Amniotic stem cell (primary cell): ENCODE data around the gene EDC4.

Source experiments
- DNase-seq: peaks from one replicate; lab custom pipeline; 2025; lab: John Stamatoyannopoulos, UW

Gene EDC4

DNA sequence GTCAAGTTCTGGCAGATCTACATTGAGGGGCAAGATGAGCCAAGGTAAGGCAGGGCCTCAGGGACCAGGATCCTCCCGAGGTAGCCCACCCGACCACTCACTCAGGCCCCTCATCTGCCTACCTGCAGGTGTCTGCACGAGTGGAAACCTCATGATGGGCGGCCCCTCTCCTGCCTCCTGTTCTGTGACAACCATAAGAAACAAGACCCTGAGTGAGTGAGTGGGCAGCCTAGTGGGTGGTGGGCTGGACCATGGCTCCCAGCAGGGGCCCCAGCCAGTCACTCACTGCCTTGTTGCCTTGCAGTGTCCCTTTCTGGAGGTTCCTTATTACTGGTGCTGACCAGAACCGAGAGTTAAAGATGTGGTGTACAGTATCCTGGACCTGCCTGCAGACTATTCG is 5.4 kb downstream of the EDC4 start:
- DNase-seq: no peak

DNA sequence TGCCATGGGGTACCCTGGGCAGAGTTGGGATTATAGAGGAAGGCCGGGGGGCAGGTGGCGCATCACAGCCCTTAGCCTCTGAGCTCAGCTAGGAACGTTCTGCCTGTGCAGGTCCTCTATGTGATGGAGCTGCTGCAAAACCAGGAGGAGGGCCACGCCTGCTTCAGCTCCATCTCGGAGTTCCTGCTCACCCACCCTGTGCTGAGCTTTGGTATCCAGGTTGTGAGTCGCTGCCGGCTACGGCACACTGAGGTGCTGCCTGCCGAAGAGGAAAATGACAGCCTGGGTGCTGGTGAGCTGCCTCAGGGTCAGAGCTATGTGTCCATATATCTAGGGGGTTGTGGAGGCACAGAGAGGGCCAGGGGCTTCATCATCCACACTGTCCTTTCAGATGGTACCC is 6.0 kb downstream of the EDC4 start:
- DNase-seq: no peak

DNA sequence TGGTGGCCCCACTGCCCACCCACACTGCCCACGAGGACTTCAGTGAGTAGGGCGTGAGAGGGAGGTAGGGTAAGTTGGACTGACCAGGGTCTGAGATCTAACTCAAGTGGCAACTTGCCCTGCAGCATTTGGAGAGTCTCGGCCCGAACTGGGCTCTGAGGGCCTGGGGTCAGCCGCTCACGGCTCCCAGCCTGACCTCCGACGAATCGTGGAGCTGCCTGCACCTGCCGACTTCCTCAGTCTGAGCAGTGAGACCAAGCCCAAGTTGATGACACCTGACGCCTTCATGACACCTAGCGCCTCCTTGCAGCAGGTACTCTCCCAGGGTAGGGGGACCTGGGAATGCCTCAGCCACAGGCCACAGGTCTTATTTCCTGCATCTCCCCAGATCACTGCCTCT is 6.6 kb downstream of the EDC4 start:
- no peak for DNase-seq

DNA sequence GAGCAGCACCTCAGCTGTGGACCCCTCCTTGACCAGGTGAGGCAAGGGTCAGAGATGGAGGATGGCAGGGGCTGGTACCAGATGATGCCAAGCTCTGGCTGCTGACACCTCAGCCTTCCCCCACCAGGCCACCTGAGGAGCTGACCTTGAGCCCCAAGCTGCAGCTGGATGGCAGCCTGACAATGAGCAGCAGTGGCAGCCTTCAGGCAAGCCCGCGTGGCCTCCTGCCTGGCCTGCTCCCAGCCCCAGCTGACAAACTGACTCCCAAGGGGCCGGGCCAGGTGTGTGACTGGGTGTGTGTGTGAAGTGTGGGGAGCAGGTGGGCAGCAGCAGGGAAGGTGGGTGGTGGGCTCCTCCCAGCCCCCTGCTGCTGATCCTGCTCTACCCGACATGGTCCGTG is 7.1 kb downstream of the EDC4 start:
- DNase-seq: no peak

DNA sequence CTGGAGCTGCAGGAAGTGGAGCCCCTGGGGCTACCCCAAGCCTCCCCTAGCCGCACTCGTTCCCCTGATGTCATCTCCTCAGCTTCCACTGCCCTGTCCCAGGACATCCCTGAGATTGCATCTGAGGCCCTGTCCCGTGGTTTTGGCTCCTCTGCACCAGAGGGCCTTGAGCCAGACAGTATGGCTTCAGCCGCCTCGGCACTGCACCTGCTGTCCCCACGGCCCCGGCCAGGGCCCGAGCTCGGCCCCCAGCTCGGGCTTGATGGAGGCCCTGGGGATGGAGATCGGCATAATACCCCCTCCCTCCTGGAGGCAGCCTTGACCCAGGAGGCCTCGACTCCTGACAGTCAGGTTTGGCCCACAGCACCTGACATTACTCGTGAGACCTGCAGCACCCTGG is 7.7 kb downstream of the EDC4 start:
- DNase-seq: no peak

DNA sequence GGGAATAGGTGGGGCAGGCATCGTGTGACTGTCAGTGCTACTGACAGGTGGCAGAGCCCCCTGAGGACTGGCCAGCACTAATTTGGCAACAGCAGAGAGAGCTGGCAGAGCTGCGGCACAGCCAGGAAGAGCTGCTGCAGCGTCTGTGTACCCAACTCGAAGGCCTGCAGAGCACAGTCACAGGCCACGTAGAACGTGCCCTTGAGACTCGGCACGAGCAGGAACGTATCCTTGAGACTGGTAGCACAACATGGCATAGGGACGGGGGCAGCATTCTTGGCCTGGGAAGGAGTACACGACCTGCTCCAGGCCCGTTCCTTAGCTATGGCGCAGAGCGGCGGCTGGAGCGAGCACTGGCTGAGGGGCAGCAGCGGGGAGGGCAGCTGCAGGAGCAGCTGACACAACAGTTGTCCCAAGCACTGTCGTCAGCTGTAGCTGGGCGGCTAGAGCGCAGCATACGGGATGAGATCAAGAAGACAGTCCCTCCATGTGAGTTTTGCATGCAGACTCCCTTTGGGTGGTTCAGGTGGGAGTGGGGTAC is 8.8 kb downstream of the EDC4 start:
- DNase-seq: no peak

DNA sequence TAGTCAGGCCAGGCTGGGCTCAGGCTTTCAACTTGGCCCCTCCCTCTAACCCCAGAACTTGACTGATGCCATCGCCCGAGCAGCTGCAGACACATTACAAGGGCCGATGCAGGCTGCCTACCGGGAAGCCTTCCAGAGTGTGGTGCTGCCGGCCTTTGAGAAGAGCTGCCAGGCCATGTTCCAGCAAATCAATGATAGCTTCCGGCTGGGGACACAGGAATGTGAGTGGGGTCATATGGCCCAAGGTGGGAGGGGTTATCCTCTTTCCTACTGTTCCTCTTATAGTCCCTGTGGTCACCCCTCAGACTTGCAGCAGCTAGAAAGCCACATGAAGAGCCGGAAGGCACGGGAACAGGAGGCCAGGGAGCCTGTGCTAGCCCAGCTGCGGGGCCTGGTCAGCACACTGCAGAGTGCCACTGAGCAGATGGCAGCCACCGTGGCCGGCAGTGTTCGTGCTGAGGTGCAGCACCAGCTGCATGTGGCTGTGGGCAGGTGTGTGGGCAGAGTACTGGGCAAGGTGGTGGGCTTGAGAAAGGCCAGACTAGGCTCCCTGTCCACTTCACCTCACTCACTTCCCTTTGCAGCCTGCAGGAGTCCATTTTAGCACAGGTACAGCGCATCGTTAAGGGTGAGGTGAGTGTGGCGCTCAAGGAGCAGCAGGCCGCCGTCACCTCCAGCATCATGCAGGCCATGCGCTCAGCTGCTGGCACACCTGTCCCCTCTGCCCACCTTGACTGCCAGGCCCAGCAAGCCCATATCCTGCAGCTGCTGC is 9.7 kb downstream of the EDC4 start:
- DNase-seq: no peak

DNA sequence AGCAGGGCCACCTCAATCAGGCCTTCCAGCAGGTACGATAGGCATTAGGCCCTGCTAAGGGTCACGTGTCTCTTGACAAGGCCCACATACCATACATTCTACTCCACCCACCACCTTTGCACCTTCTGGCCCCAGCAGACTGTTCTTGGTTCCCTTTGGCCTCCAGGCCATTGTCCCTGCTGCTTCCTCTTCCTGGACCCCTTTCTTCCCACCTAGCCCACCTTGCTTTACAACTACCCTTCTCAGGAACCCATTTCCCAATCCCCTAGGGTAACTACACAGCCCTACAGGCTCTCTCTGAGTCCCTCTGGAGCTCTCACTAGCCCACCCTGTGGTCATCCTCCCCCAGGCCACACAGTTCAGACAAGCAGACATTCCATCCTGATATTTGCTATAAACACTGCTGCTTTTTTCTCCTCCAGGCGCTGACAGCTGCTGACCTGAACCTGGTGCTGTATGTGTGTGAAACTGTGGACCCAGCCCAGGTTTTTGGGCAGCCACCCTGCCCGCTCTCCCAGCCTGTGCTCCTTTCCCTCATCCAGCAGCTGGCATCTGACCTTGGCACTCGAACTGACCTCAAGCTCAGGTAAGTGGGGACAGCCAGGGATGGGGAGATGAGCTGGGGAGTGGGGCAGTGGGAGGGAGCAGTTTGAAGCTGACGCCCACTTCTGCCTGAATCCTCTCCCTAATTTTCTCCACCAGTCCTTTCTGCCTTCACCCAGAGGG is 10.5 kb downstream of the EDC4 start:
- DNase-seq: no peak

DNA sequence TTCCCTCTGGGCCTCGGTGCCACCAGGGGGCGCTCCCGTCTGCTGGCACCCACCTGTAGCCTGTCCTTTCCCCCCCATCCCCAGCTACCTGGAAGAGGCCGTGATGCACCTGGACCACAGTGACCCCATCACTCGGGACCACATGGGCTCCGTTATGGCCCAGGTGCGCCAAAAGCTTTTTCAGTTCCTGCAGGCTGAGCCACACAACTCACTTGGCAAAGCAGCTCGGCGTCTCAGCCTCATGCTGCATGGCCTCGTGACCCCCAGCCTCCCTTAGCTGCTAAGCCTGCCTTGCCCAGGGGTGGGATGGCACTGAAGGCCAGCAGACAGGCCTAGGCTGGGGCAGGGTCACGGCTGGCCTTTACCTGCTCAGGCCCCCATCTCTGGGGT is 11.0 kb downstream of the EDC4 start:
- DNase-seq: no peak

DNA sequence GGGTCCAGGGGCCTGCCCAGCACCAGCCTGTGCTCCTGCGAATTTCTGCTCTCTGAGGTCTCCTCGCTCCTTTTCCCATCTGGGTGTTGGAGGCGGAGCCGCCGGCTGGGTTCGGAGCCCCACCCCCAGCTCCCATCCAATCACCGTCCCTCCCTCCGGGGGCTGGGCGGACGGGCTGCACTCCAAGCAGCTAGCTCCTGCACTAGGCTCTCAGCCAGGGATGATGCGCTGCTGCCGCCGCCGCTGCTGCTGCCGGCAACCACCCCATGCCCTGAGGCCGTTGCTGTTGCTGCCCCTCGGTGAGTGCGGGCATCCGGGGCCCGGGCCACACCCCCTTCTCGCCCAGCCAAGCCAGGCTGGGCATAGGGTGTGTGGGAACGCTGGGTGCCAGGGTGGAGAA is 11.8 kb downstream of the EDC4 start, which contains the start of gene NRN1L:
TSS of gene NRN1L (plus strand) at position 202 of the 400 bp plus-strand sequence. CDS start at position 221, 19 bp downstream.
- peak; percentile 49 for DNase-seq

DNA sequence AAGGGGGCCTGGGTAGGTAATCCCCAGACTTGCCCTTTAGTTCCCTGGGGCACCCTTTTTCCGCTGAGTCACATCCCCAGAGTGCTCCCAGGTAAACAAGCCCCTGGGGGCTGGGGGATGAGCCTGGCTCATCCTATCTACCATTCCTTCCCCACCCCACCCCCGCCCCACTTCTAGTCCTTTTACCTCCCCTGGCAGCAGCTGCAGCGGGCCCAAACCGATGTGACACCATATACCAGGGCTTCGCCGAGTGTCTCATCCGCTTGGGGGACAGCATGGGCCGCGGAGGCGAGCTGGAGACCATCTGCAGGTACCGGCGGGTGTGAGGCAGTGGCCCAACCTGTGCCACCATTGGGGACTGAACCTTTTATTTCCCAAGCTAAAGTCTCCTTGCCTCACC is 12.7 kb downstream of the EDC4 start:
- DNase-seq: no peak

DNA sequence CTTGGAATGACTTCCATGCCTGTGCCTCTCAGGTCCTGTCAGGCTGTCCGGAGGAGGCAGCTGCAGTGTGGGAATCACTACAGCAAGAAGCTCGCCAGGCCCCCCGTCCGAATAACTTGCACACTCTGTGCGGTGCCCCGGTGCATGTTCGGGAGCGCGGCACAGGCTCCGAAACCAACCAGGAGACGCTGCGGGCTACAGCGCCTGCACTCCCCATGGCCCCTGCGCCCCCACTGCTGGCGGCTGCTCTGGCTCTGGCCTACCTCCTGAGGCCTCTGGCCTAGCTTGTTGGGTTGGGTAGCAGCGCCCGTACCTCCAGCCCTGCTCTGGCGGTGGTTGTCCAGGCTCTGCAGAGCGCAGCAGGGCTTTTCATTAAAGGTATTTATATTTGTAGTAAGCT is 13.1 kb downstream of the EDC4 start:
- DNase-seq: no peak

DNA sequence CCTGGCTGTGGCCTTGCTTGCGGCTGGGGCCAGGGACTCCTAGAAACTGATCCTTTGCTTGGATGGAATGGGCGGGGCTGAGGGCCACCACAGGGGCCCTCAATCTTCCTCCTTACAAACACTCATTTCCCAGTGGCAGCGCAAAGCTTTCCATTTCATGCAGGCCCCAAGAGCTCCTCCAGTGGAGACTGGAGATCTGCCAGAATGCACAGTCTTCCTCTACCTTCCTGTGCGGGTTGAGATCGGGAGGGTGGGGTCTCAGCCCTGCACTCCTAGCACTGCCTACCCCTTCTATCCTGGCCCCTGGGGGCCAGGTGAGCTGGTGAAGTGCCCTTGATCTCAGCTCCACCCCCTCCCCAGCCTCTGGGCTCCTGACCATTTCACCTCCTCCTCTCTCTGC is 13.5 kb downstream of the EDC4 start:
- no peak for DNase-seq

DNA sequence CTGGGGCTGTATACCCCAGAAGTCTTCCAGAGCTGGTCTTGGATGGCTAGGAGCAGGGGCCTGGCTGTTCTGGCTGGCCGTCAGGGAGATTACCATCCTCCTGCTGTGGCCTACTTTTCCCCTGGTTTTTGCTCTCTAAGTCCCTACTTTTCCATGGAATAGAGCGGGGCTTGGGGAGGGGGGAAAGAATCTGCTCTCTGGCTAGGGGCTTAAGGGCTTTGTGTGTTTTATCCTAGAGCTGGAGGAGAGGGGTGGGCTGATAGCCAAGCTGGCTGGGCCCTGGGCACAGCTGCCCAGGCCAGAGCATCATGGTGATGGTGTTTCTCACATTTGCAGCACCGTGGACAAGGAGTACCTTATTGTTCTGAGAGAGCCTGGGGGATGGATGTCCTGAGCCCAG is 15.5 kb downstream of the EDC4 start:
- no peak for DNase-seq

DNA sequence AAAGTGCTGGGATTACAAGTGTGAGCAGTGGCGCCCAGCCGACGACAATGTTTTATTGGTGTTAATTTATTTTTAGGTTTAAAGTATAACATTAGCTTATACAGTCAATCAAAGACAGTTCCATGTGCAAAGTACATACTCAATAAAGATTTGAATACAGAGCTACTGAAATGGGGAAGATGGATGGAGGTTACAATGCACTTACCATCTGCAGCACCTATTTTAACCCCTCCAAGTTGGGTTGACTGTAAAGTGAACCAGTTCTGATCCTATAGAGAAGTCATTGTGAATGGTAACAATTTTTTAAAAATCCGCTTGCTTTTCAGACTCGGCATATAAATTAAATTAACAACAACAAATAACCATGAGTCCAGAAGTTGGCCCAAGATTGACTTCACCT is 19.5 kb downstream of the EDC4 start:
- no peak for DNase-seq

DNA sequence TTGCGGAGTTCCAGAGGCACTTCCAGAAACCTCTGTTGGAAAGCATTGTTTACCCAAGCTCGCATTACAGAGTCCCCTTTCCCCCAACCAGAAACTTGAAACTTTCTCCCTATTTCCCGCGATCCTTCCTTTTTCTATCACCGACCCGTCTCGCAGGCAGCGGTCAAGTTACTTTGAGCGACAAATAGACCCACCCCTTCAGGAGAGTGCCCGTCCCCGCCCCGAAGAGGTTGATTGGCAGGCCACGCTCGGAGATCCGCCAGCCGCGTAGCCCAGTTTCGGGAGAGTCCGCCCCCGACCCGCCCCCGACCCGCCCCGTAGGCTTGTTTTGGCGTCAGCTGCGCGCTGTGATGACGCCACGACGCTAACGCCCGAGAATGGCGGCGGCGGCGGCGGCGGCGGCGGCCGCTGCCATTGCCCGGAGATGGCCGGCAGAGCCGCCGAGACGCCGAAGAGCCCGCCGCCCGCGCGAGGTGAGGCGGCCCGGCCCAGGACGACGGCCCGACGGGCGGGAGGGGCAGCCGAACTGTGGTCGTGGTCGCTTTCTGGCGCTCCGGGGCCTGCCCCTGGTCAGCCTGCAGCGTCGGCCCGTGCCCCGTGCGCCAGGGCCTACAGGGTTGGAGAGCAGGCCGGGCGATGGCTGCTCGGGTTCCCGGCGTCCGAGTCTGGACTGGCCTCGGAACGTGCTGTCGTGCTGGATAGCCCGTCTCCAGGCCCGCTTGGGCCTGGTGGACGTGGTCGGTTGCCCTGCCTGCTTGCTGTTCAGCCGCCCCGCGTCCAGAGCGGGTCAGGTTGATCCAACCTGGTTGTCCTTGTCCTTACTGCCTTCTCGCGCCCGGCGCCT is 20.3 kb downstream of the EDC4 start, which contains the start of gene PSKH1:
TSS of gene PSKH1 (plus strand) at position 356 of the 844 bp plus-strand sequence. CDS start 15,496 bp downstream, outside the sequence.
- DNase-seq: peak; percentile 93

DNA sequence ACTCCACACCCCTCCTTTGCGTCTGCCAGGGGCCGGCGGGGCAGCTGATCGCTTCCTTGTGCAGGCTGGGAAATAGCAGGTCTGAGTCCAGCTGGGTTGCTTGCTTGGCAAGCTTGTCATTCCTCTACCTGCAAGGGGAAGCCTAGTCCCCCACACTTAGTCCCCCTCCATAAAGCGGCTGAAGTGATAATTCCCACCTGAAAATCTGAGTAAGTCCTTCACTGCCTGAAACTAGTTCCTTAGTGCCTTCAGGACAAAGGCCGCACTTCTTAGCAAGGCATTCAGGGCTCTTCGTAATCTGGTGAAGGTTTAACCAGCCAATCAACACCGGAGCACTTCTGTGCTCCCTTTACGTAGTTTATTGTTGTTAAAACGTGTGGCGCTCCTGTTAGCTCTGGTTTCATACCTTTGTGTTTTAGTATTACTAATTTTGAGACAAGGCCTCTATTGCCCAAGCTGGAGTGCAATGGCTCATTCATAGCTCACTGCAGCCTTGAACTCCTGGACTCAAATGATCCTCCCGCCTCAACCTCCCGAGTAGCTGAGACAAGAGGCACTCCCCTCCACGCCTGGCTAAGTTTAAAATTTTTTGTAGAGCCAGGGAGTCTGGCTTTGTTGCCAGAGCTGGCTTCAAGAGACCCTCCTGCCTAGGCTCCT is 21.0 kb downstream of the EDC4 start:
- no peak for DNase-seq

DNA sequence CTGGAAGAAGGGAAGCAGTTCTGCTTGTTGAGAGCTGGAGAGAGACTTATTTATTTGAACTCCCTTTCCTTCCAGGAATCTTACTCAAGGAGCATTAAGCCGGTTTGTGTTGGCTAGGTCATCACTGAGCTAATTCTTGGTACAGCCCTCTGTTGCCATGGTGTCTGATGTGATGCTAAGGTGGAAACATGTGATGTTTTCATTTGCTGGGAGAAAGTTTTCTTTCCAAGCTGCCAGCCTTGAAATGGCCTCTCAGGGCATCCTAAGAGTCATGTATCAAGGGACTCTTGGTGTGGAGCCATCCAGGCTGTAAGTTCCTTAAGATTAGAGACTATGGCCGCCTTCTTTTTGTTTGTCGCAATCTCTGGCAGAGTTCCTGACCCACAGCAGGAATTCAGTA is 24.4 kb downstream of the EDC4 start:
- no peak for DNase-seq

DNA sequence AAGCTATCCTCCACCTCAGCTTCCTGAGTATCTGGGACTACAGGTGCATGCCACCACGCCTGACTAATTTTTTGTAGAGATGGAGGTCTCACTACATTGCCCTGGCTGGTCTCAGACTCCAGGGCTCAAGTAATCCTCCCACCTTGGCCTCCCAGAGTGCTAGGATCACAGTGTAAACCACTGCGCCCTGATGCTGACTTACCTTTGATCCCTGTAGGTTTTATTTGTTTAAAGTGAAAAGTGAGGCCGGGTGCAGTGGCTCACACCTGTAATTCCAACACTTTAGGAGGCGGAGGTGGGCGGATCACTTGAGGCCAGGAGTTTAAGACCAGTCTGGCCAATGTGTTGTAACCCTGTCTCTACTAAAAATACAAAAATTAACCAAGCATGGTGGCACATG is 28.9 kb downstream of the EDC4 start:
- DNase-seq: no peak

DNA sequence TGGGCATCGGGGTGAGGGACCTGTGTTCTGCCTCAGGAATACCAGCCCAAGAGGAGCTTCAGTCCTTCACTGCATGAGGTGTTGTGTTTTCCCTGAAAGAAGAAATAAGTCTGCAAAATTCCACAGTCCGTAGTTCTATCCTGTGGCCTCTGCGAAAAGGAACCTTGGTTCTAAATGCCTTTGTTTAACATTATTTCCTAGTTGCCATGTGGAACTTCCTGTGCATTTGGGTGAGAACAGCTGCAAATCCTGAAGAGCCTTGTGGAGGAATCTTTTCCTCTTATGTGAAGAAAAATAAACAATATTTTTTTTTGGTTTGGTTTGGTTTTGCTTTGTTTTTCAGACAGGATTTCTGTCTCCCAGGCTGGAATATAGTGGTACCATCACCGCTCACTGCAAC is 30.0 kb downstream of the EDC4 start:
- DNase-seq: no peak

DNA sequence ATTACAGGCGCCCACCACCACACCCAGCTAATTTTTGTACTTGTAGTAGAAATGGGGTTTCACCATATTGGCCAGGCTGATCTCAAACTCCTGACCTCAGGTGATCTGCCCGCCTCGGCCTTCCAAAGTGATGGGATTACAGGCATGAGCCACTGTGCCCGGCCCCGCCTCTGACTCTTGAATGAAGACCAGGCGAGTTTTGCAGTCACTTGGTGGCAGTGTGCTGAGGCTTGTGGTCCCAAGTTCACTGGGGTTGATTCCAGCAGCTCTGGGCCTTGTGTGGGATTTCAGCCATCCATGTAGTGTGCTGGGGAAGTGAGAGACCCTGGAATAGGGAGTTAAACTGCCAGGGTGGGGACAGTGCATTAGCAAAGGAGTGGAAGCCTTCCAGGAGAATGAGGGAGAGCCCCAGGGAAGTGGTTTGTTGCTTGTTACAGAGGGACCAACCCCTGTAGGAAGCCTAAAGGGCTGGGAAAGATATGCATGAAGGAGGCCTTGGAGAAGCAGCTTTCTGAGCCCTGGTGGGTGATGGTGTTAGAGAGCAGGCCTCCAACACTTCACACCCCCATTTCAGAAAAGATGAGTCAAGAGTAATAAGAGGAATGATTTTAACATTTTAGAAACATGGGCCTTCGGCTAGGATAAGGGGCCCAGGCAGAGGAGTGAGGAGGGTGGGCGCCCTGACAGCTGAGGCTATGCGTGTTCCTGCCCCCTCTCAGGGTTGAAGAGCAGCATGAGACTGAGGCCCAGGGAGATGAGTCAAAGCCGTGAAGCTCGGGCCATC is 34.7 kb downstream of the EDC4 start:
- DNase-seq: no peak
